SJCRH30 (cell line): ENCODE measurements around the gene GCH1. TPM values are rescaled to one million over a fixed set of nuclear protein-coding genes. Genes with fewer than 3 reads are reported as not detected.

Source experiments
- DNase-seq, 2 experiments: peaks; one replicate each; pipeline ENCODE4 v3.0.0-alpha.2; 2015 to 2020
- H3K27ac ChIP-seq: fragments of 250-450 bp; sonication (Bioruptor Pico); 2 replicates; pipeline ENCODE4 v1.5.1; 2020; ENCODE audit warnings: mild to moderate bottlenecking, moderate library complexity
- H3K27me3 ChIP-seq: fragments of 250-450 bp; sonication (Bioruptor Pico); 2 replicates; pipeline ENCODE4 v1.5.1; 2020; ENCODE audit warnings: mild to moderate bottlenecking, moderate library complexity
- H3K36me3 ChIP-seq: fragments of 250-450 bp; sonication (Bioruptor Pico); 2 replicates; pipeline ENCODE4 v1.5.1; 2020; ENCODE audit warnings: mild to moderate bottlenecking, moderate library complexity
- H3K4me1 ChIP-seq: fragments of 250-450 bp; sonication (Bioruptor Pico); 2 replicates; pipeline ENCODE4 v1.5.1; 2020; ENCODE audit warnings: mild to moderate bottlenecking, moderate library complexity
- H3K4me3 ChIP-seq: fragments of 250-450 bp; sonication (Bioruptor Pico); 2 replicates; pipeline ENCODE4 v1.5.1; 2020; ENCODE audit warnings: mild to moderate bottlenecking, moderate library complexity
- H3K9me3 ChIP-seq: fragments of 250-450 bp; sonication (Bioruptor Pico); replicated peaks from 2 replicates; pipeline ENCODE4 v1.5.1; 2020; ENCODE audit warnings: mild to moderate bottlenecking, moderate library complexity
- total RNA-seq: library from RNA; depleted of rRNA; stranded (reverse); fragments of >200 nt; shearing (Covaris generic); gene quantifications from 2 replicates; pipeline ENCODE4 v1.2.3, GENCODE V29; 2014; rRNA removed

GCH1 gene
- total RNA-seq, 1 experiment from 2014 or later: 3.0 TPM

DNA sequence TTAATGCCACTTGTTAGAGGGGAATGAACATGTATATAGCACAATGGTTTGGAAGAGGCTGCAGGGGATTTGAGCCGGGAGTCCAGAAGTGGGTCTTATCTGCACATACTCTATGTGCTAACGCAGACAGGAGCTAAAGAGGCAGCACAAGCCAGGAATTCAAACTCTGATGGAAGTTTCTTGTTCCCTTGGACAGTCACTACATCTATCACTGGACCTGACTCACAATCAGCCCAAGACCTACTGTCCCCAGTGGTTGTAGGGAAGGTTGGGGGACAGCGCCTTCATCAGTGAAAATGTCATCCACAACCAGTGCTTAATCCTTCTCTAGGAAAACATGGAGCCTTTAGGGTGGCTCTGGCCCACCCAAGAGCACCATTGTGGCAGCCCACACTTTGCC is 107.8 kb downstream of the GCH1 start:
- no peak overlapping the region for H3K4me3 ChIP-seq
- no peak for DNase-seq
- no peaks in the 10 kb centered on the region for H3K36me3 ChIP-seq
- no peaks in the 10 kb centered on the region for H3K9me3 ChIP-seq
- H3K27ac ChIP-seq: no peak overlapping the region
- no peaks in the 10 kb centered on the region for H3K27me3 ChIP-seq
- no peaks in the 10 kb centered on the region for H3K4me1 ChIP-seq

DNA sequence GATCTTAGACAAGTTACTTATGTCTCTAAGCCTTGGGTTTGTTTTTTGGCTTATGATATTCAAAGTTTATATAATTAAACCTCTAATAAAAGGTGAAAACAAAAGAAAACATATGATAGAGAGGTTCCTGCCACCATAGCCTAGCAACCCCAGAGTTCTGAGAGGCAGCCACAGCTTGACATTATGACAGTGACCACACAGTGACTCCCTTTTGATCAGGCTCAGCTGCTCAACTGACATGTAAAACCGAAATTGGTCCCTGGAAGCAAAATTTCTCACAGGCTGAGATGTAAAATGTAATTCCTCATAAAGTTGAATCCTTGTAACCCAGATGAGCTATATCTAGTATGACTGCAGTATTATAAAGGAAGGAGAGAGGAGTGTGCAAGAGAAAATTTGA is 108.5 kb downstream of the GCH1 start:
- H3K27me3 ChIP-seq: no peaks in the 10 kb centered on the region
- no peak for DNase-seq

GRCh38 chr14:54792288-54792687 is 110.3 kb downstream of the GCH1 start:
- DNase-seq: no peak
- Histone ChIP-seq H3K36me3 (no peaks in the 10 kb centered on the region), H3K9me3 (no peaks in the 10 kb centered on the region)

More for the DNA sequence above, 108.5 kb downstream of the GCH1 start:
- H3K4me1 ChIP-seq: no peaks in the 10 kb centered on the region
- no peak overlapping the region for H3K4me3 ChIP-seq
- no peak overlapping the region for H3K27ac ChIP-seq
- no peaks in the 10 kb centered on the region for H3K9me3 ChIP-seq
- no peaks in the 10 kb centered on the region for H3K36me3 ChIP-seq

More at GRCh38 chr14:54792288-54792687, 110.3 kb downstream of the GCH1 start:
- H3K4me1 ChIP-seq: no peaks in the 10 kb centered on the region
- no peak overlapping the region for H3K27ac ChIP-seq
- H3K4me3 ChIP-seq: no peak overlapping the region
- H3K27me3 ChIP-seq: no peaks in the 10 kb centered on the region

Other genes starting within 250 kb of the GCH1 start
- gene WDHD1, start 124.3 kb upstream of the GCH1 start, total RNA-seq: 42.4 and 45.3 TPM in 2 replicates
- 27.7 and 33.0 TPM in 2 replicates for gene SOCS4, start 124.4 kb upstream of the GCH1 start, total RNA-seq
- gene MAPK1IP1L, start 148.8 kb upstream of the GCH1 start, total RNA-seq: 66.5 and 76.2 TPM in 2 replicates
- gene LGALS3, start 226.4 kb upstream of the GCH1 start, total RNA-seq: 1.9 and 2.0 TPM in 2 replicates